ENCODE results near the gene UBE2O. TPM values are rescaled to one million over a fixed set of nuclear protein-coding genes. Genes with fewer than 3 reads are reported as not detected.

UBE2O gene
- total RNA-seq, 2 donors from 2014 or later = 45.4 to 46.5 TPM

DNA sequence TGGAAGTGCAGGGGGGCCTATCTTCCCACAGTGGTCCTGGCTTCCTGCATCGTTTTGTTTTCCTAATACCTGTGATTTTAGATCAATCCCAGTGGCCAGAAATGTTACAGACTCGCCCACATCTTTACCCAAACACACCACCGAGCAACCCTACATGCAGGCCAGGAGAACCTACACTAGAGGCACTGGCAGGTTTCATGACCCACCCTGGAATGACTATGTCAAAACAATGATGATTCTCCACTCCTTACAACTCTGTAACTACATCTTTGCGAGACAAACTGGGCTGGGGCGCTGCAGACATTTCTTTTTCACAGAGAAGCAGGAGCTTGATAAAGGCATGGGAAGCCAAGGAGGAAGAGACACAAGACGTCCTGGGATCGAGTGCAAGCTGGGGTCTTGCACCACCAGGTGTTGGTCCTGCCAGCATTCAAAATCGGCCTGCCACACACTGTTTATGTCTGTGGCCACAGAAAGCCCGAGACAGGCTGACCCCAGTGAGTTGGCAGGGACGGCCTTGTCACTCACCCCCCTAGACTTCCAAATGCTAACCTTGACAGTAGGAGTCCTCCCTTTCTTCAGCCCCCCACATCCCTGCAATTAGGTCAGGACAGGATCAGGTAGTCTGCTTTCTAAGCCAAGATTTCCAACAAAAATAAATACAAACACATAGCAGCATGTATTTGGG, 32.5 kb downstream of the UBE2O start:
- 87 to 91% methylated on average over 10 of the region's 10 CpGs for WGBS, 2 experiments (ENCODE audit: insufficient coverage in 1 of 2, insufficient read length in 1 of 2)
- TF ChIP-seq, protein P1, sequence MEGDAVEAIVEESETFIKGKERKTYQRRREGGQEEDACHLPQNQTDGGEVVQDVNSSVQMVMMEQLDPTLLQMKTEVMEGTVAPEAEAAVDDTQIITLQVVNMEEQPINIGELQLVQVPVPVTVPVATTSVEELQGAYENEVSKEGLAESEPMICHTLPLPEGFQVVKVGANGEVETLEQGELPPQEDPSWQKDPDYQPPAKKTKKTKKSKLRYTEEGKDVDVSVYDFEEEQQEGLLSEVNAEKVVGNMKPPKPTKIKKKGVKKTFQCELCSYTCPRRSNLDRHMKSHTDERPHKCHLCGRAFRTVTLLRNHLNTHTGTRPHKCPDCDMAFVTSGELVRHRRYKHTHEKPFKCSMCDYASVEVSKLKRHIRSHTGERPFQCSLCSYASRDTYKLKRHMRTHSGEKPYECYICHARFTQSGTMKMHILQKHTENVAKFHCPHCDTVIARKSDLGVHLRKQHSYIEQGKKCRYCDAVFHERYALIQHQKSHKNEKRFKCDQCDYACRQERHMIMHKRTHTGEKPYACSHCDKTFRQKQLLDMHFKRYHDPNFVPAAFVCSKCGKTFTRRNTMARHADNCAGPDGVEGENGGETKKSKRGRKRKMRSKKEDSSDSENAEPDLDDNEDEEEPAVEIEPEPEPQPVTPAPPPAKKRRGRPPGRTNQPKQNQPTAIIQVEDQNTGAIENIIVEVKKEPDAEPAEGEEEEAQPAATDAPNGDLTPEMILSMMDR (conservative IDR thresholded peaks at IDR 0.05) = no peak
- no peak overlapping the region for H3K27ac ChIP-seq (ENCODE audit: low read depth, low read length)
- no peaks in the 10 kb centered on the region for H3K27me3 Mint-ChIP-seq (ENCODE audit: insufficient read depth)
- H3K27me3 ChIP-seq (ENCODE audit: control insufficient read depth, insufficient read depth, low read length, poor library complexity, severe bottlenecking) = no peaks in the 10 kb centered on the region
- no peak for DNase-seq
- no peak overlapping the region for H3K4me3 ChIP-seq (ENCODE audit: low read length)
- H3K36me3 ChIP-seq (ENCODE audit: control insufficient read depth, insufficient read depth, low read length) = peaks cover 3% of the 10 kb centered on the region
- peaks cover 2% of the 10 kb centered on the region for H3K4me1 Mint-ChIP-seq
- no peaks in the 10 kb centered on the region for H3K9me3 ChIP-seq (ENCODE audit: control insufficient read depth, low read length)
- no peak overlapping the region for H3K4me3 Mint-ChIP-seq
- H3K4me1 ChIP-seq (ENCODE audit: control insufficient read depth, insufficient read depth, low read length) = no peaks in the 10 kb centered on the region
- H3K27ac Mint-ChIP-seq = peak overlapping the region; percentile 40
- H3K36me3 Mint-ChIP-seq (ENCODE audit: low read depth) = peaks cover 13% of the 10 kb centered on the region
- H3K9me3 Mint-ChIP-seq = no peaks in the 10 kb centered on the region
- H3K9ac ChIP-seq (ENCODE audit: extremely low read depth, low read length, poor library complexity, severe bottlenecking) = no peak overlapping the region

DNA sequence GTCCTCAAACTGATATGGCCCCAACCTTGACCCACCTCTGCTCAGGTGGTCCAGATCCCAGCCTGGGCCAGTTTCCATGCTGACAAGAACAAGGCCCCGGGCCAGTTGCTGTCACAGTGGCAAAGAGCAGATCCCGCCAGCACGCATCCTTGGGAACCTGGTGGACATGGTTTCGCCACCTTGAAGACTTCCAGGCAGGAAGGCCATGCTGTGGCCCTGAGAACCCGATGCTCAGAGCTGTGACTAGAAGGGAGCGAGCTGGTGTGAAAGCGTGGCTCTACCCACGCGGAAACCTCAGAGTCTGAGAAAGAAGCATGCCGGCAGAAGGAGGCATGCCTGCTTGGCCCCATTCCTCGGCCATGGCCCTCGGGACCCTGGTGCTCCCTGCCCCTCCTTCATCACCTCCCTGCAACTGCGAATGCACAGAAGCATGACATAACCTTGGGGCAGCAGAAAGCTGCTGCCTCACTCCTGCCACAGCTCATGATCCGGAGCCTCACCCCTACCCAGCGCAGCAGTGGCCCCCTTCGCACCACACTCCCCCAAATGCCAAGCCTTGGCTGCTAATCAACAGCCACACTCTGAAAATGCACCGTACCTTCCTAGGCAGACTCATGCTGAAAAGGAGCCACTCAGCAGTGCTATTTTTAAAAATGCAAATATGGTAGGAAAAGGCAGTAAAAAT, 33.2 kb downstream of the UBE2O start:
- Mint-ChIP-seq H3K27me3 (ENCODE audit: insufficient read depth) (no peaks in the 10 kb centered on the region), H3K4me1 (peaks cover 2% of the 10 kb centered on the region), H3K27ac (peak overlapping the region; percentile 23), H3K4me3 (no peak overlapping the region), H3K36me3 (ENCODE audit: low read depth) (peaks cover 11% of the 10 kb centered on the region), H3K9me3 (no peaks in the 10 kb centered on the region)
- Histone ChIP-seq H3K9ac (ENCODE audit: extremely low read depth, low read length, poor library complexity, severe bottlenecking) (no peak overlapping the region), H3K27ac (ENCODE audit: low read depth, low read length) (no peak overlapping the region), H3K36me3 (ENCODE audit: control insufficient read depth, insufficient read depth, low read length) (peaks cover 3% of the 10 kb centered on the region), H3K27me3 (ENCODE audit: control insufficient read depth, insufficient read depth, low read length, poor library complexity, severe bottlenecking) (no peaks in the 10 kb centered on the region), H3K9me3 (ENCODE audit: control insufficient read depth, low read length) (no peaks in the 10 kb centered on the region), H3K4me3 (ENCODE audit: low read length) (no peak overlapping the region), H3K4me1 (ENCODE audit: control insufficient read depth, insufficient read depth, low read length) (peaks cover 1% of the 10 kb centered on the region)
- WGBS, 2 experiments (ENCODE audit: insufficient coverage in 1 of 2, insufficient read length in 1 of 2) = 90 to 94% methylated on average over 12 to 17 of the region's 17 CpGs
- TF ChIP-seq, protein P1 (conservative IDR thresholded peaks at IDR 0.05) = no peak
- DNase-seq = no peak

DNA sequence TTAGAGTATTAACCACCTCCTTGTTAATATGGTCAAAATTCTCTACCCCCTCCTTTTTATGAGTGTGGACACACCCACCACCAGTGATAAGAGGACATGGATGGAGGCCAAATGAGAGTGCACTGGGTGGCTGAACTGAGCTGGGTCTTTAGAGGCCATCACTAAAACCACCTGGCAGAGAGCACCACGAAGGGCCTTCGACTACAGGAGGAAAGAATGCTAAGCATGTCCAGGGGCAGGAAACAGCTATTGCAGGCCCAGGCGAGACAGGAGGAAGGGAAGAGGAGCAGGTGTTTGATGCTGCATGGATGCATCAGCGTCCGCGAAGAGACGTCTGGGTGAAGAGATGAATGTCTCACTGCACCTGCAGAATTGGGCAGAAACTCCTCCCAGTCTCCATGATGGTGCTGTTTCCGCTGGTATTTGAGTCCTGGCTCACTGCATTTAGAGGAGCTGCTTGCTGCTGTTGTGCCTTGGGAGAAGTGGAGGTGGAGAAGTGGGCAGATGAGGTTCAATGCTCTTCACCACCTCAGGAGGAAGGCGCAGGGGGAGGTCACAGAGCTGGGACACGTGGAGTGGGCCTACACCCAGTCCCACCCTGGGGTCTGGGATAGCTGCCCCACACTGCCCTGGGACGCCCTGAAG, 35.3 kb downstream of the UBE2O start:
- DNase-seq = no peak
- Mint-ChIP-seq H3K4me1 (peaks cover 9% of the 10 kb centered on the region), H3K36me3 (ENCODE audit: low read depth) (peaks cover 6% of the 10 kb centered on the region), H3K27me3 (ENCODE audit: insufficient read depth) (no peaks in the 10 kb centered on the region), H3K9me3 (no peaks in the 10 kb centered on the region), H3K4me3 (no peak overlapping the region), H3K27ac (peak overlapping the region; percentile 28)
- TF ChIP-seq, protein P1 (conservative IDR thresholded peaks at IDR 0.05) = no peak
- Histone ChIP-seq H3K9ac (ENCODE audit: extremely low read depth, low read length, poor library complexity, severe bottlenecking) (no peak overlapping the region), H3K27ac (ENCODE audit: low read depth, low read length) (no peak overlapping the region), H3K27me3 (ENCODE audit: control insufficient read depth, insufficient read depth, low read length, poor library complexity, severe bottlenecking) (no peaks in the 10 kb centered on the region), H3K9me3 (ENCODE audit: control insufficient read depth, low read length) (no peaks in the 10 kb centered on the region), H3K4me1 (ENCODE audit: control insufficient read depth, insufficient read depth, low read length) (peaks cover 5% of the 10 kb centered on the region), H3K36me3 (ENCODE audit: control insufficient read depth, insufficient read depth, low read length) (peaks cover 10% of the 10 kb centered on the region), H3K4me3 (ENCODE audit: low read length) (no peak overlapping the region)
- 88 to 94% methylated on average over 8 to 11 of the region's 11 CpGs for WGBS, 2 experiments (ENCODE audit: insufficient coverage in 1 of 2, insufficient read length in 1 of 2)

Measured in endodermal cell (in vitro differentiated cells).